ENCODE results near the gene HES7. TPM values are rescaled to one million over a fixed set of nuclear protein-coding genes. Genes with fewer than 3 reads are reported as not detected.

The HES7 gene
- total and polyA plus RNA-seq, 4 donors, result 0.19 to 1.6 (median 0.30) TPM; not detected in 1

GRCh38 chr17:8162997-8163977, 39.4 kb upstream of the HES7 start:
- ATAC-seq (ENCODE audit: low FRiP score) (peak; percentile 26), DNase-seq (peak; percentile 65 to 77)
- WGBS, 2 donors, result 3 to 4% methylated on average over 49 to 55 of the region's 55 CpGs
- no peaks in the 10 kb centered on the region for H3K36me3 ChIP-seq (ENCODE audit: control insufficient read depth in 1 of 2, insufficient read depth in 2 of 2, low read length in 1 of 2)
- peak overlapping the region; percentile 27 to 95 for H3K4me3 ChIP-seq (ENCODE audit: low read length in 2 of 2)
- H3K27me3 ChIP-seq (ENCODE audit: control insufficient read depth in 1 of 2, insufficient read depth in 2 of 2, low read length in 1 of 2), result no peaks in the 10 kb centered on the region
- H3K9me3 ChIP-seq (ENCODE audit: control insufficient read depth, low read length), result no peaks in the 10 kb centered on the region
- no peaks in the 10 kb centered on the region for H3K4me1 ChIP-seq (ENCODE audit: control insufficient read depth in 1 of 2, insufficient read depth in 2 of 2, low read length in 2 of 2)
- peak overlapping the region; percentile 10 to 24 for H3K27ac ChIP-seq (ENCODE audit: low read depth in 1 of 2, low read length in 2 of 2)
- intact Hi-C loops (cut with DNase I), result loop anchor here in 1 of 2 donors (5.0 kb wide), 1 partner anchor 41 kb away; the partner anchor contains the start of gene HES7

GRCh38 chr17:8162233-8162996, 38.5 kb upstream of the HES7 start, which contains the start of gene VAMP2:
TSS of gene VAMP2 (minus strand) at chr17:8162948. CDS start at chr17:8162879, 69 bp downstream.
- ATAC-seq (ENCODE audit: low FRiP score) (peak; percentile 75), DNase-seq (peak; percentile 90 to 95)
- H3K4me1 ChIP-seq (ENCODE audit: control insufficient read depth in 1 of 2, insufficient read depth in 2 of 2, low read length in 2 of 2), result no peaks in the 10 kb centered on the region
- intact Hi-C loops (cut with DNase I), result loop anchor here in 1 of 2 donors (5.0 kb wide), 1 partner anchor 40 kb away; the partner anchor contains the start of gene HES7
- H3K9me3 ChIP-seq (ENCODE audit: control insufficient read depth, low read length), result no peaks in the 10 kb centered on the region
- H3K27ac ChIP-seq (ENCODE audit: low read depth in 1 of 2, low read length in 2 of 2), result peak within 1 kb of the TSS; percentile 61 to 89
- 0% methylated on average over 52 to 75 of the region's 75 CpGs for WGBS, 2 donors
- H3K36me3 ChIP-seq (ENCODE audit: control insufficient read depth in 1 of 2, insufficient read depth in 2 of 2, low read length in 1 of 2), result no peaks in the 10 kb centered on the region
- H3K27me3 ChIP-seq (ENCODE audit: control insufficient read depth in 1 of 2, insufficient read depth in 2 of 2, low read length in 1 of 2), result no peaks in the 10 kb centered on the region
- peak within 1 kb of the TSS; percentile 66 to 95 for H3K4me3 ChIP-seq (ENCODE audit: low read length in 2 of 2)

- peak overlapping the region; percentile 66 to 95 for H3K4me3 ChIP-seq (ENCODE audit: low read length in 2 of 2)
- H3K27ac ChIP-seq (ENCODE audit: low read depth in 1 of 2, low read length in 2 of 2), result peak overlapping the region in 1 of 2 donors; percentile 89
- no peaks in the 10 kb centered on the region for H3K4me1 ChIP-seq (ENCODE audit: control insufficient read depth in 1 of 2, insufficient read depth in 2 of 2, low read length in 2 of 2)
- 37 to 43% methylated on average over 19 of the region's 19 CpGs for WGBS, 2 donors
- no peaks in the 10 kb centered on the region for H3K27me3 ChIP-seq (ENCODE audit: control insufficient read depth in 1 of 2, insufficient read depth in 2 of 2, low read length in 1 of 2)
- H3K9me3 ChIP-seq (ENCODE audit: control insufficient read depth, low read length), result no peaks in the 10 kb centered on the region
- intact Hi-C loops (cut with DNase I), result loop anchor here in 1 of 2 donors (5.0 kb wide), 1 partner anchor 39 kb away; the partner anchor contains the start of gene HES7
- ATAC-seq (ENCODE audit: low FRiP score), result no peak
- DNase-seq, result peak in 1 of 2 donors; percentile 64
- H3K36me3 ChIP-seq (ENCODE audit: control insufficient read depth in 1 of 2, insufficient read depth in 2 of 2, low read length in 1 of 2), result no peaks in the 10 kb centered on the region
Observed at GRCh38 chr17:8161289-8162232, 37.7 kb upstream of the HES7 start.

GRCh38 chr17:8160741-8161221, 36.9 kb upstream of the HES7 start:
- H3K4me1 ChIP-seq (ENCODE audit: control insufficient read depth in 1 of 2, insufficient read depth in 2 of 2, low read length in 2 of 2), result no peaks in the 10 kb centered on the region
- DNase-seq (peak in 1 of 2 donors; percentile 64), ATAC-seq (ENCODE audit: low FRiP score) (no peak)
- no peaks in the 10 kb centered on the region for H3K9me3 ChIP-seq (ENCODE audit: control insufficient read depth, low read length)
- no peaks in the 10 kb centered on the region for H3K36me3 ChIP-seq (ENCODE audit: control insufficient read depth in 1 of 2, insufficient read depth in 2 of 2, low read length in 1 of 2)
- intact Hi-C loops (cut with DNase I), result loop anchor here in 1 of 2 donors (5.0 kb wide), 1 partner anchor 38 kb away; the partner anchor contains the start of gene HES7
- no peaks in the 10 kb centered on the region for H3K27me3 ChIP-seq (ENCODE audit: control insufficient read depth in 1 of 2, insufficient read depth in 2 of 2, low read length in 1 of 2)
- 43 to 47% methylated on average over 5 of the region's 5 CpGs for WGBS, 2 donors
- H3K27ac ChIP-seq (ENCODE audit: low read depth in 1 of 2, low read length in 2 of 2), result no peak overlapping the region
- no peak overlapping the region for H3K4me3 ChIP-seq (ENCODE audit: low read length in 2 of 2)

- no peaks in the 10 kb centered on the region for H3K27me3 ChIP-seq (ENCODE audit: control insufficient read depth in 1 of 2, insufficient read depth in 2 of 2, low read length in 1 of 2)
- H3K4me3 ChIP-seq (ENCODE audit: low read length in 2 of 2), result no peak overlapping the region
- intact Hi-C loops (cut with DNase I), result loop anchor here in 1 of 2 donors (5.0 kb wide), 1 partner anchor 38 kb away; the partner anchor contains the start of gene HES7
- DNase-seq, result no peak
- no peak for ATAC-seq (ENCODE audit: low FRiP score)
- no peaks in the 10 kb centered on the region for H3K36me3 ChIP-seq (ENCODE audit: control insufficient read depth in 1 of 2, insufficient read depth in 2 of 2, low read length in 1 of 2)
- H3K4me1 ChIP-seq (ENCODE audit: control insufficient read depth in 1 of 2, insufficient read depth in 2 of 2, low read length in 2 of 2), result no peaks in the 10 kb centered on the region
- no peaks in the 10 kb centered on the region for H3K9me3 ChIP-seq (ENCODE audit: control insufficient read depth, low read length)
- 39 to 54% methylated on average over 3 to 4 of the region's 4 CpGs for WGBS, 2 donors
- H3K27ac ChIP-seq (ENCODE audit: low read depth in 1 of 2, low read length in 2 of 2), result no peak overlapping the region
Observed at GRCh38 chr17:8160224-8160577, 36.3 kb upstream of the HES7 start.

- Histone ChIP-seq H3K36me3 (ENCODE audit: control insufficient read depth in 1 of 2, insufficient read depth in 2 of 2, low read length in 1 of 2) (no peaks in the 10 kb centered on the region), H3K9me3 (ENCODE audit: control insufficient read depth, low read length) (no peaks in the 10 kb centered on the region), H3K27ac (ENCODE audit: low read depth in 1 of 2, low read length in 2 of 2) (no peak overlapping the region), H3K4me3 (ENCODE audit: low read length in 2 of 2) (no peak overlapping the region), H3K27me3 (ENCODE audit: control insufficient read depth in 1 of 2, insufficient read depth in 2 of 2, low read length in 1 of 2) (no peaks in the 10 kb centered on the region), H3K4me1 (ENCODE audit: control insufficient read depth in 1 of 2, insufficient read depth in 2 of 2, low read length in 2 of 2) (no peaks in the 10 kb centered on the region)
- WGBS, 2 donors, result 62 to 71% methylated on average over 4 of the region's 4 CpGs
- peak; percentile 27 to 44 for DNase-seq
- intact Hi-C loops (cut with DNase I), result loop anchor here in 1 of 2 donors (2.0 to 10.0 kb wide), 3 partner anchors 21 to 475 kb away; partner anchors contain the start of genes HES7, TP53 and WRAP53
- ATAC-seq (ENCODE audit: low FRiP score), result no peak
Observed at GRCh38 chr17:8159459-8160223, 35.7 kb upstream of the HES7 start.

- H3K27ac ChIP-seq (ENCODE audit: low read depth in 1 of 2, low read length in 2 of 2), result no peak overlapping the region
- DNase-seq, result no peak
- no peaks in the 10 kb centered on the region for H3K36me3 ChIP-seq (ENCODE audit: control insufficient read depth in 1 of 2, insufficient read depth in 2 of 2, low read length in 1 of 2)
- intact Hi-C loops (cut with DNase I), result loop anchor here in 1 of 2 donors (2.0 to 10.0 kb wide), 2 partner anchors 20 to 474 kb away; partner anchors contain the start of genes TP53 and WRAP53
- no peaks in the 10 kb centered on the region for H3K4me1 ChIP-seq (ENCODE audit: control insufficient read depth in 1 of 2, insufficient read depth in 2 of 2, low read length in 2 of 2)
- ATAC-seq (ENCODE audit: low FRiP score), result no peak
- no peak overlapping the region for H3K4me3 ChIP-seq (ENCODE audit: low read length in 2 of 2)
- H3K9me3 ChIP-seq (ENCODE audit: control insufficient read depth, low read length), result no peaks in the 10 kb centered on the region
- WGBS, 2 donors, result 55 to 62% methylated on average over 3 of the region's 3 CpGs
- H3K27me3 ChIP-seq (ENCODE audit: control insufficient read depth in 1 of 2, insufficient read depth in 2 of 2, low read length in 1 of 2), result no peaks in the 10 kb centered on the region
Observed at GRCh38 chr17:8159032-8159400, 35.1 kb upstream of the HES7 start.
